GM03348 (cell line): Measurements from ENCODE around the gene CACFD1.
"Not testable (repeated sequence)": the region's sequence is repeated elsewhere in the genome, so short reads cannot be mapped to it uniquely, and the experiment has no call there.

Experiments used
- DNase-seq: peaks from one replicate; pipeline ENCODE4 v3.0.0; 2012; ENCODE audit warnings: low spot score

CACFD1 gene

GRCh38 chr9:133440874-133441273, 18.9 kb upstream of the CACFD1 start:
- DNase-seq, result no peak

- no peak for DNase-seq
Observed at GRCh38 chr9:133441571-133441970, 18.2 kb upstream of the CACFD1 start.

GRCh38 chr9:133443248-133443647, 16.5 kb upstream of the CACFD1 start:
- no peak for DNase-seq

- DNase-seq, result no peak
Observed at GRCh38 chr9:133443982-133444381, 15.8 kb upstream of the CACFD1 start.

- no peak for DNase-seq
Observed at GRCh38 chr9:133445293-133445969, 14.3 kb upstream of the CACFD1 start.

GRCh38 chr9:133448487-133448972, 11.2 kb upstream of the CACFD1 start:
- no peak for DNase-seq

GRCh38 chr9:133449760-133450159, 10.0 kb upstream of the CACFD1 start:
- DNase-seq, result no peak

GRCh38 chr9:133451865-133452264, 7.9 kb upstream of the CACFD1 start:
- DNase-seq, result not testable (repeated sequence)

GRCh38 chr9:133452562-133452961, 7.2 kb upstream of the CACFD1 start:
- DNase-seq, result no peak

GRCh38 chr9:133453651-133454050, 6.1 kb upstream of the CACFD1 start:
- DNase-seq, result no peak

GRCh38 chr9:133454325-133454724, 5.5 kb upstream of the CACFD1 start:
- DNase-seq, result no peak

GRCh38 chr9:133454943-133455673, 4.7 kb upstream of the CACFD1 start:
- no peak for DNase-seq

GRCh38 chr9:133455936-133456335, 3.8 kb upstream of the CACFD1 start:
- DNase-seq, result no peak

GRCh38 chr9:133456409-133456808, 3.4 kb upstream of the CACFD1 start:
- DNase-seq, result no peak

GRCh38 chr9:133457233-133457632, 2.5 kb upstream of the CACFD1 start:
- DNase-seq, result no peak

GRCh38 chr9:133457748-133458147, 2.0 kb upstream of the CACFD1 start:
- DNase-seq, result no peak

- no peak for DNase-seq
Observed at GRCh38 chr9:133458643-133459312, 1.0 kb upstream of the CACFD1 start.

GRCh38 chr9:133460405-133461175, 812 bp downstream of the CACFD1 start:
- DNase-seq, result no peak

- DNase-seq, result no peak
Observed at GRCh38 chr9:133461975-133462374, 2.2 kb downstream of the CACFD1 start.

- no peak for DNase-seq
Observed at GRCh38 chr9:133463234-133463863, 3.6 kb downstream of the CACFD1 start.

GRCh38 chr9:133463864-133464615, 4.3 kb downstream of the CACFD1 start:
- DNase-seq, result no peak
